NCI-H1092 treated with DMSO at 0.1 percent for 48 hours (cell line): ENCODE results near the gene MIGA2.

ENCODE experiments used
- DNase-seq: peaks from one replicate; lab custom pipeline; 2025; lab: John Stamatoyannopoulos, UW

MIGA2 gene

DNA sequence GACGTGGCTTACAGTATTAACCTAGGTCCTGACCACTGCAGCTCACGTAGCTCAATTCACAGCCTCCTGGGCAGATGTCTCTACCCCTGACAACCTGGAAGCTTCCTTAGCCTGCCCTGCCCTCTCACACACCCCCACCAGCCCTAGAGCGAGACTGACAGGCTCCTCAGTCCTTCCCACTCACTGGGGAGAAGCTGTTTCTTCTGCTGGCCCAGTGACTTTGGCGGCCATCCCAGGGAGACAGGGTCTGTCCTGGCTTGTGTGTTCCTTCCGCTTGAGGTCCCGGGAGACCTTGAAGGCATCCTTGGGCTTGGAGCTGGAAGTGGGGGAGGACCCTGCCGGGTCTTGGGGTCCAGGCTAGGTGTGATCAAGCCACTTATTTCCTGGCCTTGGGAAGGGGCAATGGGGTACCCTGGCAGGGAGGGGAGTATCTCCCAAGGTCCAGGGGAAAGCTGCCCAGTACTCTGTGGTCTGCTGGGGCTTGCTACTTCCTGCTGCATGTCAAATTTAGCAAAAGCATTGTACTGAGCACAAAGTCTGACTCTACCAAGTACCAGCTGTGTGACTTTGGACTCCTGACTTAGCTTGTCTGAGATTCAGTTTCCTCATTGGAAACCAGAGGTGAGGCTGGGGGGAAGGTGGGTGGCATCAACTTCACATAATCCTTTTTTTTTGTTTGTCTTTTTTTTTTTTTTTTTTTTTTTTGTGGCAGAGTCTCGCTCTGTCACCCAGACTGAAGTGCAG lies 1.9 kb downstream of the MIGA2 start:
- no peak for DNase-seq

DNA sequence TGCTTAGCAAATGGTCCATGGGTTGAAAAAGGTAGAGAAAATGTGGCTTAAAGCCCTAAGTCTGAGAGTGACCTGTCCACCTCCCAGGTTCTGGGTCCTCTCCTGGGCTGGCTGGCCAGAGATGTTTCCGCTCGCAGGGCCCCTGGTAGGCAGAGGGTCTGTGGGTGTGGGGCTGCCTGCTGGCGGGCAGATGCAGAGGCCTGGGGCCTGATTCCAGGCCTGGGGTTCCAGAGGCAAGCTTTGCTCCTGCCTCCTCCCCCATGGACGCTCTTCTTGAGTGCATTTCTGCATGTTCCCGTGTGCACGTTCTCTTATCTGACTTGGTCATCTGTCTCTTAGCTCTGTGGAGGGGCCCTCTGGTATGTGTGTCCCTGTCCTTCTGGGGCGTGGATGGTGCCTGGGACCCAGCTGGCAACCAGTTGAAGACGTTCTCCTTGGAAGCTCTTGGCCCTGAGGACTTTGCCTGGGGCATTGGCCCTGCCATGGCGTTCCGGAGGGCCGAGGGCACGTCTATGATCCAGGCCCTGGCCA lies 3.8 kb downstream of the MIGA2 start:
- DNase-seq, result no peak

- DNase-seq, result no peak
These were observed 5.6 kb downstream of the MIGA2 start for GRCh38 chr9:129042016-129042415.

GRCh38 chr9:129052592-129052991 lies 16.2 kb downstream of the MIGA2 start:
- DNase-seq, result no peak

GRCh38 chr9:129053020-129053419 lies 16.6 kb downstream of the MIGA2 start:
- no peak for DNase-seq

- DNase-seq, result no peak
These were observed 17.9 kb downstream of the MIGA2 start for GRCh38 chr9:129054163-129054851.

DNA sequence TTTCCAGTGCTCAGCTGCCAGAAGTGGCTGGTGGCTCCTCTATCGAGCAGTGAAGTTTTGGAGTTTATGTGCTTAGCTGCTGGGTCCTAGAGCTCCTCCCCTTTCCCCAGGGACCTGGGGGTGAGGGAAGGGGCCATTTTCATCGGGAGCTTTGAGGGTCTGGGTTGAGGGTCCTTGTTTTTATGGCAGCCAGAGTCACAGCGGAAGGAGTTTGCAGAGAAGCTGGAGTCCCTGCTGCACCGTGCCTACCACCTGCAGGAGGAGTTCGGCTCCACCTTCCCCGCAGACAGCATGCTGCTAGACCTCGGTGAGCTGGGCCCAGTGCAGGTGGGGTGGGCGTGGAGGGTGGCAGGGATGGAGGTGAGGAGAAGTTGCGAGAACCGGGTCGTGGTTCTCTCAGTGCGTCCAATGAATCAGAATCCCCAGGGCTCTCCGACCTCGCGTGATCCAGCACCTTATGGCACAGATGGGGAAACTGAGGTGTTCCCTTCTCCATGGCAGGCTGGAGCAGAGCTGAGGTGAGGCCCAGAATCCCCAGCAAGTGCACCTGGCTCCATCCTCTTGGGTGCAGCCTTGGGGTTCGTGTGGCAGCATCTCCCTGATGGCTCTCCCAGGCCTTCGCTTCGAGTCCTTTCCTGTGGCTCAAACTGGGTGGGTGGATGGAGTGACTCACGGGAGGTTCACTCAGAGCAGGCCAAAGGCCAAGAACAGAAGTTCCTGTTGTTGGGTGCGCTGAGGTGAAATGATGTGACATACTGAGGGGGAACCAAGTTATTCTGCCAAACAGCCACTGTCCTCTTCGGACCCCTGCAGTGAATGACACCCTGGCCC lies 22.8 kb downstream of the MIGA2 start:
- no peak for DNase-seq

DNA sequence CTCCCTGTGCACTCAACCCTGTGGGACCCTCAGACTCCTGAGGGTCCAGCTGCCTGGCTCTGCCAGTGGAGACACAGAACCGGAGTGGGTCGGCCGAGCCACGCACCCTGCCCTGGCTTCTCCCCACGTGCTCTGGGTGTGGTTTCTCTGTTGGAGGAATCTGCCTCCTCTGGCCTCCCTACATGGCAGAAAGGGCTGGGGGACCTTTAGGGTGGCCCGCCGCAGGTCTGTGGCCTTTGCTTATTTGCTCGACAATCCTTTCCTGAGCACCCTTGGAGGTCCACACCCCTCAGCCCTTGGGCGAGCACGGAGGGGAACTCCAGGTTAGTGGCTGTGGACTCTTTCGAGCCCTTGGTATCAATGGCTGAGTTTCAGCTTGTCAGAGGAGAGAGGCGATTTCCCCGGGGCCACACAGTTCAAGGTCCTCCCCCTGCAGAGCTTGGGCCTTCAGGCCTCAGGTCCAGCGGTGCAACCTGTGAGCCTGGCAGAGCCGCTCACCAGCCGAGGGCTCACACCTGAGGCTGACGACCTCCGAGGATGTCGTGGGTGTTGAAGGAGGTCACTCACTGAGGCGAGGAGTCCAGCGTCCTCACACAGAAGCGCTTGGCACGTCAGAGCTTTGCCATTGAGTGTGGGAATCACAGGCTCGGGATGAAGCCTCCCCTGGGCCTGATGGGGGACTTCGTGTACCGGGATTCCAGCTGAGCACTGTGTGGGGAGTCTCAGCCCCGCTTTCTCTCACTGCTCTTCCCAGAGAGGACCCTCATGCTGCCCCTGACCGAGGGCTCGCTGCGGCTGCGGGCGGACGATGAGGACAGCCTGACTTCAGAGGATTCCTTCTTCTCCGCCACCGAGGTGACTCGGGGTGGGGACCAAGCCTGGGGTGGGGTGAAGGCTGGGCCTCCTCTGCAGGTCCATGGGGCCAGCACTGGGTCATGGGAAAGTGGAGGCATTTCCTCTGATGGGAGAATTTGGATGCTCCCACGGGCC lies 23.7 kb downstream of the MIGA2 start:
- DNase-seq, result no peak

DNA sequence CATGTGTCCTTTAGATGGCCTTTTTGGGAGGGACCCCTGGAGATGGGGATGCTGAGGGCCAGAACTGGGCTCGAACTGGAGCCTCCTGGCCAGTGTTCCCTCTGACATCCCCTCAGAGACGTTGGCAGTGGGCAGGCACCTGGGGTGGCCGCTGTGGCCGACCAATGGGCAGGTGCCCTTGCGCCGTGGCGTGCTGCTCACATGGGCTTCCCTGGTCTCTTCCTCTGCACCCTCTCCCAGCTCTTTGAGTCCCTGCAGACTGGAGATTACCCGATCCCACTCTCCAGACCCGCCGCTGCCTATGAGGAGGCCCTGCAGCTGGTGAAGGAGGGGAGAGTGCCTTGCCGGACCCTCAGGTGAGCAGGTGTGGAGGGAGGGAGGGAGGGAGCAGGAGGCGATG lies 24.6 kb downstream of the MIGA2 start:
- DNase-seq, result no peak

DNA sequence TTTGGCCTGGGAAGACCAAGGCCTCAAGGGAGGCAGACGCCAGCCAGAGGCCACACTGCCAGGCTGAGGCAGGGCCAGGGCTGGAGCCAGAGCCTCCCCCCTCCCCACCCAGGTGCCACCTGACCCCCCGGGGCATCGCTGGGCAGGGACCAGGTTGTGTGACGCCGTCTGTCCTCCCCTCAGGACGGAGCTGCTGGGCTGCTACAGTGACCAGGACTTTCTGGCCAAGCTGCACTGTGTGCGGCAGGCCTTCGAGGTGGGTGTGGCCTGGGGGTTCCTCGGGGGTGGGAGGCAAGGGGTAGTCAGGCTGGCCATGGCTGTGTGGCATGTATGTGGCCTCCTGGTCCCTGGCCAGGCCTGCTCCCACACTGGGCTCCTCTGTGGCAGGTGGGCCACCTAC lies 26.6 kb downstream of the MIGA2 start:
- no peak for DNase-seq

- DNase-seq, result no peak
These were observed 28.1 kb downstream of the MIGA2 start for GRCh38 chr9:129064499-129064908.

GRCh38 chr9:129068110-129068509 lies 31.7 kb downstream of the MIGA2 start:
- DNase-seq, result no peak

DNA sequence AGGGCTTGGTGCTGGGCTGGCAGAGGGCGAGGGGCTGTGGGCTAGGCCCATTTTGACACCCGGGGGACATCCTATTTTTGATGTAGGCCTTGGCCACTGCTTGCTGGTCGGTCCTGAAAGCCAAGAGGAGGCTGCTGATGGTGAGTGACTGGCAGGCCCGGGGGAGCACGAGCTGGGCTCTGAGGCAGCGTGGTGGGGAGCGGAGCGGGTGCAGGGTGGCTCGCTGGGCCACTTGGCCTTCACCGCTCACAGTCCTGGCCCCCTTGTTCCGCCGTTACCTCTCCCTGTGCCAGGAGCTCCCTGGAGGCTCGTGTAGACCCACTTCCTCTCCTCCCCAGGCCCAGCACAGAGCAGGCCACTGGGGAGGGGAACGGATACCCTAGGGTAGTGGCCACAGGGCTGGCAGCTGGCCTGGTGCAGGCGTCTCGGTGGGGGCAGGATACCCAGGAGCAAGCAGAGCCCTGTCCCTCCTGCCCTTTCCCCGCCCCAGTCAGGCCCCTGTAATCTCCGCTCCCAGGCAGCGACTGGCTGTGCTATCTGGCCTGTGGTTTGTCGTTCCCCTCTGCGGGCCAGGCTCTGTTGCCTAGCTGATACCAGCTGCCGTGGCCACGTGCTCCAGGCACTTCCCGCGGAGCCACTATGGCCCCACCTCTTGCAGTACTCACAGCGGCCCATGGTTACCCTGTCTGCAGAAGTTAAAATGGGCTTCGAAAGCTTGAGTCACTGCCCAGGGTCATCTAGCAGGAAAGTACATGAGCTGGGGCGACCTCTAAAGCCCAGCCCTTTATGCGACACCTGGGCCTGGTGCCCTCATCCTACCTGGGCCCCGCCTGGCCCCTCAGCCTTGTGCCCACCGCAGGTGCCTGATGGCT lies 32.8 kb downstream of the MIGA2 start:
- DNase-seq, result no peak

DNA sequence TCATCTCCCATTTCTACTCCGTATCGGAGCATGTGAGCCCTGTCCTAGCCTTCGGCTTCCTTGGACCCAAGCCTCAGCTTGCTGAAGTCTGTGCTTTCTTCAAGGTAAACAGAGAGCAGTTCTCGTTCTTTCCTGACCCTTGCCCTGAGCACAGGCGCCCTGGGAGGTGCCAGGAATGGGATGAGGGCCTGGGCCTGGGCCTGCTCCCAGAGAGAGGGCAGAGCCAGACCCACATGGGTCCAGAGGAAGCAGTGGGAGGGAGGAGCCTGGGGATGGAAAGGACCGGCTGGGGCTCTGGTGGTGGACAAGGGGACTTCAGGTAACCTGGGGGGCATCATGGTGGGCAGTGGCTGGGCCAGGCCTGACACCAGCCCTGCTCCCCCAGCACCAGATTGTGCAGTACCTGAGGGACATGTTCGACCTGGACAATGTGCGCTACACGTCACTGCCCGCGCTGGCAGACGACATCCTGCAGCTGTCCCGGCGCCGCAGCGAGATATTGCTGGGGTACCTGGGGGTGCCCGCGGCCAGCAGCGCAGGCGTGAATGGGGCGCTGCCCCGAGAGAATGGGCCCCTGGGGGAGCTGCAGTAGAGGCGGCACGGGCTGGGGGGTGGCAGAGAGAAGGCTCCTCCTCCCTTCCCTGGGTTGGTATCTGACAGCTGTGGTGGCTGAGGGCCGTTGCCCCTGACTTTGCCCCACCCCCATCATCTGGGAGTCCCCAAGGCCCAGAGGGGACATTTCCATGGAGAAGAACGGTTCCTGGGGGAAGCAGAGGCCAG lies 33.6 kb downstream of the MIGA2 start:
- no peak for DNase-seq

- no peak for DNase-seq
These were observed 34.5 kb downstream of the MIGA2 start for GRCh38 chr9:129070696-129071525.

- no peak for DNase-seq
These were observed 35.2 kb downstream of the MIGA2 start for GRCh38 chr9:129071526-129072126.

GRCh38 chr9:129072171-129072570 lies 35.7 kb downstream of the MIGA2 start:
- no peak for DNase-seq

GRCh38 chr9:129073404-129073803 lies 37.0 kb downstream of the MIGA2 start:
- no peak for DNase-seq
